ENCODE data around the gene SLC7A6OS.

SLC7A6OS gene

DNA sequence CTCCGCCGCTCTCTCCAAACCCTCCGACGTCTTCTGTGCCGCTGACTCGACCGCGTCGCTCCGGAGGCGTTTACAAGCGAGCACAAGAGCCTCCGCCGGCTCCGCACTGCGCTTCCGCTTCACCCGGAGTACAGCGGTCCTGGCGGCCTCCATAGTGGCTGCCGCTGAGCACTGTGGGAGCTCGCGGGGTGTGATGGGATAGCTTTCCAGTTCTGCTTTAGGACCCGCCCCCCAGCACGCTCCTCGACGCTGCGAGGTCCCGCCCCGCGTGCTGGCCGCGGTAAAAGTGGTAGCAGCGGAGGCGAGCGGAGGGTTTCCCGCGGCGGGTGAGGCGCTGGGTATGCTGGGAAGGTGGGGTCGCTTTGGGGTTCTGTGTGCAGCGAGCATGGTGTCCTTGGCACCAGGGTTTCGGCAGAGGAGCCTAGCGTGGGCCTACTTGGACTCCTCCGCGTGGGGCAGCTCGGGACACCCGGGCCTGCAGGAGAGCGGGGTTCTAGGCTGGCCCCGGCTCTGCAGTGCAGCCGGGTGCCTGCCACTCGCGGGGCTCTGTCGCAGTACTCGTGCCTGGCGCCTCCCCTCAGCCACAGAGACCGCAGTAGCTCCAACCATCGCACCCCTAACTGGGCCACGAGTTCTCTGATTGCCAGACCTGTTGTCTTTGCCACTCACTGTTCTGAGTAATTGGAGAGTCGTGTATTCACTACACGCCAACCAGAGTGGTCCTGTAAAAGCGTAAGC is at the start of gene SLC7A6OS, which contains the start of gene PRMT7:
Gene SLC7A6OS (minus strand): TSS at position 173 of the 738 bp plus-strand sequence. CDS start 20 bp downstream, at position 153.
Gene PRMT7 (plus strand): TSS at position 246 of the 738 bp plus-strand sequence. CDS start 4,961 bp downstream, outside the sequence.
- Histone ChIP-seq H3K4me3 (ENCODE audit: low read length) (peak within 1 kb of the TSS; percentile 86), H3K36me3 (ENCODE audit: insufficient read depth, low read length) (peaks cover 32% of the 10 kb centered on the region), H3K4me1 (ENCODE audit: insufficient read depth, low read length) (peaks cover 22% of the 10 kb centered on the region), H2AFZ (ENCODE audit: low read depth, low read length) (peak within 1 kb of the TSS; percentile 72), H3K9me3 (ENCODE audit: low read length) (no peaks in the 10 kb centered on the region), H3K27me3 (ENCODE audit: insufficient read depth, low read length) (no peaks in the 10 kb centered on the region)

DNA sequence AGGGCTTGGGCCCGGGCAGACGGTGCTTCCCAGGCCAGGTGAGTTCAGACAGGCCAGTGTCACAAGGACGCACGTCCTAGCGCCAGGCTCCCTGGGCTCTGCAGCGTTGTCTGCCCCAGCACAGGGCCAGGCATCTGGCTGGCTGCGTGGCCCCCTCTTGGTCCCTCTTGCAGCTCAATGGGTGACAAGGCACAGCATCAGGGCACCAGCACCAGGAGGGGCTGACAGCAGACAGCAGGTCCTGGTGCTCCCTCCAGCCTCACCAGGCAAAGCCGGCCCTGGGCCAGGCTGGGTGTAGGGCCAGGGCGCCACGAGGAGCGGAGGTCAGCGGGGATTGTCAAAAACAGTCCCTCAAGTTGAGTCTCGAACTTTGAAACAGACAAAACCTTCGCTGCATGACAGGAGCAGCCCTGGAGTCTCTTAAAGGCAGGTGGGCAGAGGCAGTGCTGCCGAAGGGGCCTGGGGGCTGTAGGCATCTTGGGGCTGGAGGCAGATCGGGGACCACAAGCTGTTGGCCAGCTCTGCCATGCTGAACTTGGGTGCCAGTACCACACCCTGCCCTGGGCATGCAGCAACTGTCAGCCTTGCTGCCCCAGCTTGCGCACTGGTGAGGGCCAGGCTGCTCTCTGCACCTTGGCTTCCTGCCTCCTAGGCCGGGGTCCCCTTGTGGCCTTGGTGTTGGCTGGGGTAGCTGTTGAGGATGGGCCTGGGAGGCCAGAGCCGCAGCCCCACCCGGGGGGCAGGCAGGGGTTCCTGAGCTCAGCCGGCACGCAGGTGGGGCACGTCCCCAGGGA is 48.8 kb upstream of the SLC7A6OS start:
- no peaks in the 10 kb centered on the region for H3K9me3 ChIP-seq (ENCODE audit: low read length)
- H3K27me3 ChIP-seq (ENCODE audit: insufficient read depth, low read length), result no peaks in the 10 kb centered on the region
- peaks cover 30% of the 10 kb centered on the region for H3K36me3 ChIP-seq (ENCODE audit: insufficient read depth, low read length)
- peaks cover 3% of the 10 kb centered on the region for H3K4me1 ChIP-seq (ENCODE audit: insufficient read depth, low read length)
- no peak overlapping the region for H3K4me3 ChIP-seq (ENCODE audit: low read length)
- no peak overlapping the region for H2AFZ ChIP-seq (ENCODE audit: low read depth, low read length)

DNA sequence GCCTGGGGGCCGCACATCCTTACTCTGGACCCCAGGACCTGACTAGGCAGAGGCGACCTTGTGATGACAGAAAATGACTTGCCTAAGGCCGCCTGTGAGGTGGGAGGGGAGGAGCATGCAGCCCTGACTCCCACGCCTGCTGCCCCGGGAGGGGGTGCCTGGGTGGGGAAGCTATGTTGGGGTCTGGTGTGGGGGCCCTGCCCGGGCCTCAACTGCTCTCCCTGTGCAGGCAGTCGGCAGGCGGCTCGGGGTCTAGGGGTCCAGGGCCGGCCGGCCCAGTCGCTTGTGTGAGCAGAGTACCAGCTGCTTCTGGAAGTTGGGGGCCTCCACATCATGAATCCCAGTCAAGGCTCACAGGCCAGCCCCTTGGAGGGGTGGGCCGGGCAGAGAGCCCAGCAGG is 48.2 kb upstream of the SLC7A6OS start:
- no peaks in the 10 kb centered on the region for H3K27me3 ChIP-seq (ENCODE audit: insufficient read depth, low read length)
- H3K4me3 ChIP-seq (ENCODE audit: low read length), result no peak overlapping the region
- H3K36me3 ChIP-seq (ENCODE audit: insufficient read depth, low read length), result peaks cover 36% of the 10 kb centered on the region
- H2AFZ ChIP-seq (ENCODE audit: low read depth, low read length), result no peak overlapping the region
- H3K9me3 ChIP-seq (ENCODE audit: low read length), result no peaks in the 10 kb centered on the region
- H3K4me1 ChIP-seq (ENCODE audit: insufficient read depth, low read length), result no peaks in the 10 kb centered on the region

DNA sequence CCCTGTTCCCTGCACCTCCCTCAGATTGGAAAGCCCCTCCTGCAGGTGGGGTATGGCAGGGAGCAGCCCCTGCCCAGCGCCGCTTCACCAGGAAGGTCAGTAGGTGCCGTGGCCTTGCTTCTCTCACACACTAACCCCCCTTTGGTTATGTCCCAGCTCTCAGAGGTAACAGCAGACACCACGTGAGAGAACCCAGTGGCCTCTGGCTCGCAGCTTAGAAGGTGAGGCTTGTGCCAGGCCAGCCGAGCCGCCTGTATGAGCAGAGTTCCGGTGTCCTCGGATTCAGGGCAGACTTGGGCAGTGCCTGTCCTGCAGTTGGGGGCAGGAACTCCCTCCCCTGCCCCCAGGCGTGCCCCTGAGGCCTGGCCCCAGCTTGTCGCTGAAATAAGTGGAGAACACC is 47.2 kb upstream of the SLC7A6OS start:
- no peak overlapping the region for H2AFZ ChIP-seq (ENCODE audit: low read depth, low read length)
- H3K4me1 ChIP-seq (ENCODE audit: insufficient read depth, low read length), result no peaks in the 10 kb centered on the region
- peaks cover 46% of the 10 kb centered on the region for H3K36me3 ChIP-seq (ENCODE audit: insufficient read depth, low read length)
- H3K27me3 ChIP-seq (ENCODE audit: insufficient read depth, low read length), result no peaks in the 10 kb centered on the region
- H3K4me3 ChIP-seq (ENCODE audit: low read length), result no peak overlapping the region
- H3K9me3 ChIP-seq (ENCODE audit: low read length), result no peaks in the 10 kb centered on the region

DNA sequence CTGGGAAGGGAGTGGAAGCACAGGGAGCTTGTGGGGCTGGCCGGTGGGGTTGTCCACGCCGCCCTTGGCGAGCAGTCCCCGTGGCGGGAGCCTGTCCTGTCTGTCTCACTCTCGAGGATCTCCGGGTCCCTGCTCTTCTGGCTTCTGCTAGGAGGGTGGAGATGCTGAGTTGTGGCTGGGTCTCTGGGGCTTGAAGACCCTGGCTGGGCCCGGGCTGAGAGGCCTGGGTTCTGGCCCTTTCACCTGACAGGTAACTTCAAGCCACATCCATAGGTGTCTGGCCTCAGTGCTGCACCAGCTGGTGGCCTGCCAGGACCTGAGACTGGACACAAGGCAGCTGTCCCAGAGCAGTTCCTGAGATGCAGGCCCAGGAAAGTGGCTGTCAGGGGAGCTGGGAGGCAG is 46.8 kb upstream of the SLC7A6OS start:
- H3K27me3 ChIP-seq (ENCODE audit: insufficient read depth, low read length), result no peaks in the 10 kb centered on the region
- no peaks in the 10 kb centered on the region for H3K4me1 ChIP-seq (ENCODE audit: insufficient read depth, low read length)
- no peak overlapping the region for H3K4me3 ChIP-seq (ENCODE audit: low read length)
- H3K36me3 ChIP-seq (ENCODE audit: insufficient read depth, low read length), result peaks cover 50% of the 10 kb centered on the region
- no peaks in the 10 kb centered on the region for H3K9me3 ChIP-seq (ENCODE audit: low read length)
- no peak overlapping the region for H2AFZ ChIP-seq (ENCODE audit: low read depth, low read length)

DNA sequence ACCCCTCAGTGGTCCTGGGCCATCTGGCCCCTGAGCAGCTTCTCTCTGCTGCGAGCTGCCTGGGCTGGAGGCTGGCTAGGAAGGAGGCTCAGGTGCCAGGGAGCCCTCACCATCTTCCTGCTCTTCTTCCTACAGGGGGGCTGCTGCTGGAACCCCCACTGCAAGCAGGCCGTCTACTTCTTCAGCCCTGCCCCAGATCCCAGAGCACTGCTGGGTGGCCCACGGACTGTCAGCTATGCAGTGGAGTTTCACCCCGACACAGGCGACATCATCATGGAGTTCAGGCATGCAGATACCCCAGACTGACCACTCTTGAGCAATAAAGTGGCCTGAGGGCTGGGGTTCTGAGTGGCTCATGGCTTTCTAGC is 46.2 kb upstream of the SLC7A6OS start:
- no peaks in the 10 kb centered on the region for H3K4me1 ChIP-seq (ENCODE audit: insufficient read depth, low read length)
- H2AFZ ChIP-seq (ENCODE audit: low read depth, low read length), result no peak overlapping the region
- H3K36me3 ChIP-seq (ENCODE audit: insufficient read depth, low read length), result peaks cover 55% of the 10 kb centered on the region
- no peaks in the 10 kb centered on the region for H3K9me3 ChIP-seq (ENCODE audit: low read length)
- H3K27me3 ChIP-seq (ENCODE audit: insufficient read depth, low read length), result no peaks in the 10 kb centered on the region
- H3K4me3 ChIP-seq (ENCODE audit: low read length), result no peak overlapping the region

DNA sequence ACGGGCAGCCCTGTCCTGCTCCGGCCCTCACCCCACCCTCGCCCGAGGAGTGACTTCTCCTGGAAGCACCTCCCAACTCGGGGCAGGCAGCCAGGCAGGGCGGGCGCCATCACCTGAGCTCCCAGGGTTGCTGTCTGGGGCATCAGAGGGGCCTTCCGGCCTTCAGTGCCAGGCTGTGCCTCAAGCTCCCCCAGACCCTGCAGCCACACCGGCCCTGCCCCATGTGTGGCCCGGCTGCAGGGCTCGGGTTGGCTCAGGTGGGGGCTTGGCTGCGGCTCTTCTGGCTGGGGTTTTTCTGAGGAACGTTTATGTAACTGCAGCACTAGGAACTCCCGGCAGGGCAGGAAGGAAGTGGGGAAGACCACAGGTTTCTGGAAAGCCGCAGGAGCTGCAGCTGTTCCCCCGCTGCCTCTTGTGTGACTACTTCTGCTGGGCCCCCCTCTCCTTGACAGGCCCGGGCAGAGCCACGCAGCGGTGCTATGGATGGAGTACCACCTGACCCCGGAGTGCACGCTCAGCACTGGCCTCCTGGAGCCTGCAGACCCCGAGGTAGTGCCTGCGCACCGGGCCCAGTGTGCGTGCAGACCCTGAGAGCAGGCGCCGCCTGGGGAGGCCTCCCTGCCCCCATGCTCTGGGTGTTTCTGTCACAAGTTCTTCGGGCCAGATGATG is 45.6 kb upstream of the SLC7A6OS start:
- H3K4me1 ChIP-seq (ENCODE audit: insufficient read depth, low read length), result no peaks in the 10 kb centered on the region
- H2AFZ ChIP-seq (ENCODE audit: low read depth, low read length), result no peak overlapping the region
- no peak overlapping the region for H3K4me3 ChIP-seq (ENCODE audit: low read length)
- H3K36me3 ChIP-seq (ENCODE audit: insufficient read depth, low read length), result peaks cover 60% of the 10 kb centered on the region
- H3K27me3 ChIP-seq (ENCODE audit: insufficient read depth, low read length), result no peaks in the 10 kb centered on the region
- no peaks in the 10 kb centered on the region for H3K9me3 ChIP-seq (ENCODE audit: low read length)

DNA sequence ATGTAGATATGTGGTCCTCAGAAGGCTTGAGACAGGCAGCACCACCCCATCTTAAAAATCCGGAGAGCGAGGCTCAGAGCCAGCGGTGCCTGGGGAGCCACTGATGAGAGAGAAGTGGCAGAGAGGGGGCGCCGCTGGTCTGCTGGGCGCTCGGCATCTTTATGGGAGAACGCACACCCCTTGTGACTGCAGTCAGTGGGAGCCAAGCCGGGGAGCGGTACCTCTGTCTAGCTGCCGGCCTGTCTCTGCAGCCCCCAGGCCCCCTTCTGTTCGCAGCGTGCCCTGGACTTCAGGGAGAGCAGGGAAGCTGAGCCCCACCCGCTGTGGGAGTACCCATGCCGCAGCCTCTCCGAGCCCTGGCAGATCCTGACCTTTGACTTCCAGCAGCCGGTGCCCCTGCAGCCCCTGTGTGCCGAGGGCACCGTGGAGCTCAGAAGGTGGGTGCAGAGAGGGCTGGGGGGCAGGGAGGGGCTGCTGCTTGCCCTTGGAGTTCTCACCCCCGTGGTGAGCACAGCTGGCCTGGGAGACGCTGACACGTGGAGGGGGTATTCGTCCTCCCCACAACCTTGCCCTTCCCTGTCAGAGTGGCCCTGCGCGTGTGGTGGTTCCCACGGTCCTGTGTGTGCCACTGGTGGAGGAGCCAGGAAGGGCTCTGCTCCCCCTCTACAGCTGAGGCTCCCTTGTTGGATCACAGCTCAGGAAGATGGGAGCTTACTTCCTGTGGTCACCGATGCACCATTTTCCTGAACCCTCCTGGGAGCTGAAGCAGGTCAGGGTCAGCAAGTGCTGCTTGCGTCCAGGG is 44.9 kb upstream of the SLC7A6OS start:
- H3K27me3 ChIP-seq (ENCODE audit: insufficient read depth, low read length), result no peaks in the 10 kb centered on the region
- H3K9me3 ChIP-seq (ENCODE audit: low read length), result no peaks in the 10 kb centered on the region
- no peaks in the 10 kb centered on the region for H3K4me1 ChIP-seq (ENCODE audit: insufficient read depth, low read length)
- H2AFZ ChIP-seq (ENCODE audit: low read depth, low read length), result no peak overlapping the region
- no peak overlapping the region for H3K4me3 ChIP-seq (ENCODE audit: low read length)
- H3K36me3 ChIP-seq (ENCODE audit: insufficient read depth, low read length), result peaks cover 67% of the 10 kb centered on the region

DNA sequence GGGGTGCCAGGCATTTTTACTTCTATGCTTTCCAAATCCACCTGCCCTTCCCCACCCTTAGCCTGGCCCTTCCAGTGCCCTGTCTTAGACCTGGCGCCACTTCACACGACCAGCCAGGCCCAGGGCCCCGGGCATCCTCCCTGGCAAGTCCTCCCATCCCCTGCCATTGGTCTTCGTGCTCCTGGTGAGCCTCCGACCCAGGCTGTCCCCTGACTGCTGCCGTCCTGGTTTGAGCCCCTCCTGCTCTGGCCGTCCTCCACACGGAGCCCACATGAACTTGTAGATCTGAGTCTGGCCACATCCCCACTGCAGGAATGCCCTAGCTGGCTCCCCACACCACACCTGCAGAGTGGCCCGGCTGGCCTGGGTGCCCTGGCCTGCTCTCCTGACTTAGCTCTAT is 44.1 kb upstream of the SLC7A6OS start:
- H3K36me3 ChIP-seq (ENCODE audit: insufficient read depth, low read length), result peaks cover 75% of the 10 kb centered on the region
- no peaks in the 10 kb centered on the region for H3K4me1 ChIP-seq (ENCODE audit: insufficient read depth, low read length)
- H2AFZ ChIP-seq (ENCODE audit: low read depth, low read length), result no peak overlapping the region

DNA sequence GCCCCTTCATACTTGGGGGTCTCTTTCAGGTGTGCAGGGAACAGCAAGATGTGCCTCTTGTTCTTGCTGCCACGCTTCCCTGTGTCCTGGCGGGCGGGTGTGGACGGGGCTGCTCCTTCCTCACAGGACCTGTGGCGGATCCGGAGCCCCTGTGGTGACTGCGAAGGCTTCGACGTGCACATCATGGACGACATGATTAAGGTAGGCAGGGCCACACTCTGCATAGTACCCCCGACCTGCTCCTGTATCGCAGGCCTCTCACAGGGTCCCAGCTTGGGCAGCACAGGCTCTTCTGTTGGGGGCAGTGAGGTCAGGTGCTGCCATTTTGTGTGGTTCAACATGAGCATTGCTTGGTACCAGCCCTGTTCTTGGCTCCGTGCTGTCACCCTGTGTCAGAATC is 42.6 kb upstream of the SLC7A6OS start:
- H3K9me3 ChIP-seq (ENCODE audit: low read length), result no peaks in the 10 kb centered on the region
- H3K27me3 ChIP-seq (ENCODE audit: insufficient read depth, low read length), result no peaks in the 10 kb centered on the region
- no peak overlapping the region for H2AFZ ChIP-seq (ENCODE audit: low read depth, low read length)
- no peak overlapping the region for H3K4me3 ChIP-seq (ENCODE audit: low read length)
- peaks cover 90% of the 10 kb centered on the region for H3K36me3 ChIP-seq (ENCODE audit: insufficient read depth, low read length)
- no peaks in the 10 kb centered on the region for H3K4me1 ChIP-seq (ENCODE audit: insufficient read depth, low read length)

More for the DNA sequence above, 44.1 kb upstream of the SLC7A6OS start:
- Histone ChIP-seq H3K9me3 (ENCODE audit: low read length) (no peaks in the 10 kb centered on the region), H3K27me3 (ENCODE audit: insufficient read depth, low read length) (no peaks in the 10 kb centered on the region), H3K4me3 (ENCODE audit: low read length) (no peak overlapping the region)

DNA sequence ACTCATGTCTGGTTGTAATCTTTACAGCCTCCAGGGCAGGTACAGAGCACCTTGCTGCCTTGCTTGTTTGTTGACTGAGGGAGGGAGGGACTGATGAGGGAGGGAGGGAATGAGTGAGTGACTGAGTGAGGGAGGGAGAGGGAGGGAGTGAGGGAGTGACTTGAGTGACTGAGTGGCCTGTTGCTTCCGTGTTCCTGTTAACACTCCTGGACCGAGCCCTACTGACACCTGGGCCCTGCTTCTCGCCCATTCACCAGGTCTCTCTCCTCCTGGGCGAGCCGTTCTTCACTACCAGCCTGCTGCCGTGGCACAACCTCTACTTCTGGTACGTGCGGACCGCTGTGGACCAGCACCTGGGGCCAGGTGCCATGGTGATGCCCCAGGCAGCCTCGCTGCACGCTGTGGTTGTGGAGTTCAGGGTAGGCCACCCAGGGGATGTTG is 41.3 kb upstream of the SLC7A6OS start:
- no peak overlapping the region for H3K4me3 ChIP-seq (ENCODE audit: low read length)
- H3K27me3 ChIP-seq (ENCODE audit: insufficient read depth, low read length), result no peaks in the 10 kb centered on the region
- H2AFZ ChIP-seq (ENCODE audit: low read depth, low read length), result no peak overlapping the region
- no peaks in the 10 kb centered on the region for H3K9me3 ChIP-seq (ENCODE audit: low read length)
- H3K4me1 ChIP-seq (ENCODE audit: insufficient read depth, low read length), result no peaks in the 10 kb centered on the region
- H3K36me3 ChIP-seq (ENCODE audit: insufficient read depth, low read length), result peaks cover 89% of the 10 kb centered on the region

DNA sequence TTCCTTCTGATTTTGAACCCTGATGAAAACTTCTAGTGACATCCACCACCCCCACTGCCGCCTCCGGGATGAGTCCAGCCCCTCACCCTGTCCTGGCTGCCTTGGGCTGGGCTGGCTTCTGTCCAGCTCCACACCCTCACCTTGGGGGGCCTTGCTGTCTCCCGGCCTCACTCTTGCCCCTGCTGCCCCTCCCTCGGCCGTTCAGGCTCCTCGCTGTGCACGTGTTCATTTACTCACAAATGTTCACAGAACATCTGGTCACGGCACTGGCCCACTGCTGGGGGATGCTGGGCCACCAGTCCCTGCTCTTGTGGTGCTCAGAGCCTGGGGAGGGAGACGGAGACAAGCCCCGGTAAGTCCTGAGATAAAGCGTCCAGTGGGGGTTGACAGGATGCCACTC is 40.7 kb upstream of the SLC7A6OS start:
- no peak overlapping the region for H3K4me3 ChIP-seq (ENCODE audit: low read length)
- no peak overlapping the region for H2AFZ ChIP-seq (ENCODE audit: low read depth, low read length)
- peaks cover 89% of the 10 kb centered on the region for H3K36me3 ChIP-seq (ENCODE audit: insufficient read depth, low read length)
- no peaks in the 10 kb centered on the region for H3K9me3 ChIP-seq (ENCODE audit: low read length)
- H3K4me1 ChIP-seq (ENCODE audit: insufficient read depth, low read length), result no peaks in the 10 kb centered on the region
- H3K27me3 ChIP-seq (ENCODE audit: insufficient read depth, low read length), result no peaks in the 10 kb centered on the region
